Measurements from ENCODE around the gene CDH7.

The CDH7 gene

GRCh38 chr18:65924904-65925303, 174.1 kb downstream of the CDH7 start:
- no peak for DNase-seq

- DNase-seq, result no peak
These were observed 184.1 kb downstream of the CDH7 start for GRCh38 chr18:65934874-65935273.

GRCh38 chr18:65936678-65937077, 185.9 kb downstream of the CDH7 start:
- no peak for DNase-seq

- no peak for DNase-seq
These were observed 186.4 kb downstream of the CDH7 start for GRCh38 chr18:65937180-65937579.

GRCh38 chr18:65938592-65939372, 188.0 kb downstream of the CDH7 start:
- no peak for DNase-seq
